Cardiac muscle cell (in vitro differentiated cells and primary cell): Measurements from ENCODE around the gene ASB18. TPM values are rescaled to one million over a fixed set of nuclear protein-coding genes. Genes with fewer than 3 reads are reported as not detected.

Experiments used
- DNase-seq, 2 donors: peaks; one replicate each; pipeline versions ENCODE4 v3.0.0 to v3.0.0-alpha.2; 2010 to 2017; ENCODE audit warnings: low read depth in 1 of 2, low spot score in 1 of 2
- H3K27ac ChIP-seq: fragments of 200-600 bp; sonication (generic); 2 replicates; pipeline ENCODE4 v1.5.1; 2016
- H3K27me3 ChIP-seq: fragments of 200-600 bp; sonication (generic); 2 replicates; pipeline ENCODE4 v1.6.0; 2016; ENCODE audit warnings: control low read depth
- H3K36me3 ChIP-seq: fragments of 200-600 bp; sonication (generic); 2 replicates; pipeline ENCODE4 v1.5.1; 2016; ENCODE audit warnings: control low read depth
- H3K4me1 ChIP-seq: fragments of 200-600 bp; sonication (generic); 2 replicates; pipeline ENCODE4 v1.8.1; 2017; ENCODE audit warnings: low read depth, mild to moderate bottlenecking, mixed run types
- H3K4me3 ChIP-seq: fragments of 200-600 bp; sonication (generic); 2 replicates; pipeline ENCODE4 v1.5.1; 2016; ENCODE audit warnings: mild to moderate bottlenecking
- H3K9me3 ChIP-seq: fragments of 200-600 bp; sonication (generic); 2 replicates; pipeline ENCODE4 v1.5.1; 2017; ENCODE audit warnings: low read depth, mild to moderate bottlenecking, control low read depth
- polyA plus RNA-seq: library from polyadenylated mRNA; unstranded; fragments of >200 nt; fragmentation: Nextera tagmentation; extraction: Ambion mirVana; gene quantifications from 2 replicates; pipeline ENCODE4 v1.2.1, GENCODE V29; 2016
- total RNA-seq: library from RNA; depleted of rRNA; stranded (reverse); fragments of >200 nt; gene quantifications from 2 replicates; pipeline ENCODE4 v1.2.3, GENCODE V29; 2016
- TF ChIP-seq, protein P1 (sequence below): IDR thresholded peaks from 2 replicates; pipeline ENCODE4 v1.5.1; 2012; ENCODE audit warnings: low read depth, mild to moderate bottlenecking, low read length

The ASB18 gene
- total and polyA plus RNA-seq, 2 experiments from 2014 or later, result 0.70 TPM; not detected in 1

DNA sequence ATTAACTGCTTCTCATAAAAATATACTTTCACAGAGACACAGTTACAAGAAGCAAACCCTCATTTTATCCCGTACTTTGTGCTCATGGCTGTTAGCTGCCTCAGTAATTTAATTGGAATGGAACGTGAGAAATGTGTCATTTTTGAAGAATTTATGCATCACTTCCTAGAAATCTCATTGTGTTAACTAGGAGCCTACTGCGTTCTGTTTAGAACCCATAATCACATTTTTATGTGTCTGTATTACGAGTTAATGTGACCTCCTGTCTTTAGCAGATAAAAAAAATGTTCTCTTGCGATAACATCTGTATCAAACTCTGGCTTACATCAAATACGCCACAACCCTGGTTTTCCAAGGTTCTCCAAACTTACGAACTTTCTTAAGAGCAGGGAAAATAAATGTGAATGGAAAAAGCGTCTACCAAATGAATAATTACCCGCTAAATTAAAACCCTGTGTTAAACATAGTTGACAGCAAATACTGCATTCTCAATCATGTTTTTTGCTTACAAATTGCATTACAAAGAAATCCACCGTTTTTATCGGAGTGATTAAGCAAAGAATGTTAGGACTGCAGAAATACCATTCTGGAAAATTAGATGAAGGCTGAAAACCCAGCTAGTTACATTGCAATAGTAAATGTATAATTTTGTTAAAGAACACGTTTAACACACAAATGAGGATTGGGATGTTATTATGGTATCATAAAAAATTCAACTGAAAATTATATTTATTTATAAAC is 84.0 kb downstream of the ASB18 start:
- peaks cover 74% of the 10 kb centered on the region for H3K27me3 ChIP-seq
- no peaks in the 10 kb centered on the region for H3K36me3 ChIP-seq
- TF ChIP-seq, protein P1, sequence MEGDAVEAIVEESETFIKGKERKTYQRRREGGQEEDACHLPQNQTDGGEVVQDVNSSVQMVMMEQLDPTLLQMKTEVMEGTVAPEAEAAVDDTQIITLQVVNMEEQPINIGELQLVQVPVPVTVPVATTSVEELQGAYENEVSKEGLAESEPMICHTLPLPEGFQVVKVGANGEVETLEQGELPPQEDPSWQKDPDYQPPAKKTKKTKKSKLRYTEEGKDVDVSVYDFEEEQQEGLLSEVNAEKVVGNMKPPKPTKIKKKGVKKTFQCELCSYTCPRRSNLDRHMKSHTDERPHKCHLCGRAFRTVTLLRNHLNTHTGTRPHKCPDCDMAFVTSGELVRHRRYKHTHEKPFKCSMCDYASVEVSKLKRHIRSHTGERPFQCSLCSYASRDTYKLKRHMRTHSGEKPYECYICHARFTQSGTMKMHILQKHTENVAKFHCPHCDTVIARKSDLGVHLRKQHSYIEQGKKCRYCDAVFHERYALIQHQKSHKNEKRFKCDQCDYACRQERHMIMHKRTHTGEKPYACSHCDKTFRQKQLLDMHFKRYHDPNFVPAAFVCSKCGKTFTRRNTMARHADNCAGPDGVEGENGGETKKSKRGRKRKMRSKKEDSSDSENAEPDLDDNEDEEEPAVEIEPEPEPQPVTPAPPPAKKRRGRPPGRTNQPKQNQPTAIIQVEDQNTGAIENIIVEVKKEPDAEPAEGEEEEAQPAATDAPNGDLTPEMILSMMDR, result no peak
- H3K4me3 ChIP-seq, result no peak overlapping the region
- H3K9me3 ChIP-seq, result no peaks in the 10 kb centered on the region
- no peak overlapping the region for H3K27ac ChIP-seq
- DNase-seq, result peak in 1 of 2 donors; percentile 67
- no peaks in the 10 kb centered on the region for H3K4me1 ChIP-seq

DNA sequence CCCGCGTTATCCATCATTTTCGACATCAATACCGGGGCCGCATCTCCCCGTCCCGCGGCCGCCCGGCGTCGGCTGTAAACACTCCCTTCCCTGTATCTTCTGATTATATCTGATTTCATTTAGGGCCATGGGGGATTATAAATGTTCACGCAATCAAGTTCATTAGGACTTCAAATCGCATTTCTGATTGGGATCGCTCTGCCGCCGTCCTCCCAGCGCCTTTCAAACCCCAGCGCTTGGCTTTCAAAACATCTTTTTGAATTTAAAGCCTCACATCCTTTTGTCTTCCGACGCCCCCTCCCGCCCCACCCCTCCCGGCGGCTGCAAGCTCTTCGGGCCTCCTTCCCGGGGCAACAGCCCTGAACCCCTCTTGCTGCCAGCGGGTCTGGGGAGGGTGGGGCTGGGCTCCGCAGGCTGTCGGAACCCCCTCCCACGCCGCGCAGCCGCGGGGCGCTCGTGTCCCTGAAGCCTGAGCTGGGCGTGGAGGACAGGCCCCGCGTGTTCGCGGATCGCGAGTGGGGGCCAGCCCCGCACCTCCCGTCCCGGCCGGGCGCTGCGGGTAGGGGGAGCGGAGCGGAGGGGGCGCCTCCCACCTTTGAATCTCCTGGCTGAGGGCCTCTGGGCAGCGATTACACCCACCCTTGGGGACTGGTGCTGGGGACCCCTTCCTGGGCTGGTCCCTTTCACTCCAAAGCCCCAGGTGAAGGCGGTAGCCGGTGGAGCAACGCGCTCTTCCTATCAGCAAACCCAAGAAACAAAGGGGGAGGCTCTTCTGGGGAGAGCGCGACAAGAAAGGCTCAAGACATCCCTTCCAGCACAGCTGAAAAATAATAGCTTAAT is 84.8 kb downstream of the ASB18 start:
- no peak overlapping the region for H3K27ac ChIP-seq
- DNase-seq, result no peak

DNA sequence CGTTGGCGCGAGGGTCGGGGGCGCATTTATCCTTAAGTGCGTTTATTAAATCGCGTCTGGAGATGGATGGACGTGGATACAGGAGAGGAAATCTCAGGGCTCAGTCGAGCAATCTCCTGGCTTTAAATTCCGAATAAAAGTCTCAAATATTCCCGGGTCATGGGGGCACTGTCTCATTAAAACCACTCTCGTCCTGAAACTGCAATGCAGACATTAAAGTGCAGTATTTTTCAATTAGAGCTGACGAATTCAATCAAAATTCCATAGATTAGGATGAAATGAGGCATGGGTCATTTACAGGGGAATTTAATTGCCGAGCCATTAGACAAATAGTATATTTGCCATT is 85.3 kb downstream of the ASB18 start:
- Histone ChIP-seq H3K4me3 (peak overlapping the region; percentile 22), H3K4me1 (no peaks in the 10 kb centered on the region), H3K9me3 (no peaks in the 10 kb centered on the region), H3K36me3 (no peaks in the 10 kb centered on the region), H3K27me3 (peaks cover 88% of the 10 kb centered on the region), H3K27ac (no peak overlapping the region)
- TF ChIP-seq, protein P1, result no peak
- no peak for DNase-seq

More for the DNA sequence above, 84.8 kb downstream of the ASB18 start:
- TF ChIP-seq, protein P1, result no peak
- no peaks in the 10 kb centered on the region for H3K36me3 ChIP-seq
- no peaks in the 10 kb centered on the region for H3K4me1 ChIP-seq
- peak overlapping the region; percentile 5 for H3K4me3 ChIP-seq
- H3K27me3 ChIP-seq, result peaks cover 82% of the 10 kb centered on the region
- H3K9me3 ChIP-seq, result no peaks in the 10 kb centered on the region

DNA sequence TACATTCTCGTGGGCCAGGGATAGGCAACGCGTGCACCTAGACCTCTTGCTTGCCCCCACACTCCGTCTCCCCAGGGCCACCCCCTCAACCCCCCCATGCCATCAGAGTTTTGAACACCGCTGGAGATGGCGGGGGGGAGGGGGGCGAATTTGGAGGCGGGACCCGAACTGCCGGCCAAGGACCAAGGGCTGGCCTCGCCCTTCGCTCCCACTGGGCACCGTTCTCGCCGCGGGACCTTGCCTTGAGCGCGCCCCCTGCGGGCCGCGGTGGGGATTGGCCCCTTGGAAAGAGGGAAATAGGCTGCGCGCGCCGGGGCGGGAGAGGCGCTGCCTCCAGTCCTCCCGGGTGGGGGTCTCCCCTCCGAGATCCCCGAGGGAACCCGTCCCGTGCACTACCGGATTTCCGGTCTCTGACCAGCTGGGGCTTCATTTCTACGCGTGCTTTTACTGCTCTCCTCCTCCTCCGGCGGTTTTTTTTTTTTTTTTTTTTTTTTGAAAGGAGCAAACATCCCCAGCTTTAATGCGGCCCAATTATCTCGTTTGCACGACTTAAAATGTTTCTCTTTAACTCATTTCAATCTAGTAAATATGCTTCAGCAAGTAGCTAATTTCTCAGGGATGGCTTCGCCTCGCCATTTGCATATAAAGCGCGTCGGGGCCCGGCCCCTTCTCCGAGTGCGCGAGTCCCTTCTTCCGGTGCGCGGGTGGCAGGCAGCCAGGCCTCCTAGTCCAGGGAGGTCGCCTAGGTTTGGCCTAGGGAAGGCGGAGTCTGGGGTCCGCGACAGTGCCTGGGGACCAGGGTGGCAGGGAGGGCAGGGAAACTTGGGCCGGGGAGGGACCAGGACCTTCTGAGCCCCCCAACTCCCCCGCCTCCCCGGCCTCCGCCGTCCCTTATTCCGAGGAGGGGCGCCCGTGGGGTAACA is 86.0 kb downstream of the ASB18 start:
- no peaks in the 10 kb centered on the region for H3K9me3 ChIP-seq
- TF ChIP-seq, protein P1, result peak; percentile 88
- DNase-seq, result peak; percentile 74 to 79
- peak overlapping the region; percentile 22 for H3K4me3 ChIP-seq
- H3K36me3 ChIP-seq, result no peaks in the 10 kb centered on the region
- peaks cover 92% of the 10 kb centered on the region for H3K27me3 ChIP-seq
- H3K27ac ChIP-seq, result no peak overlapping the region
- H3K4me1 ChIP-seq, result no peaks in the 10 kb centered on the region

DNA sequence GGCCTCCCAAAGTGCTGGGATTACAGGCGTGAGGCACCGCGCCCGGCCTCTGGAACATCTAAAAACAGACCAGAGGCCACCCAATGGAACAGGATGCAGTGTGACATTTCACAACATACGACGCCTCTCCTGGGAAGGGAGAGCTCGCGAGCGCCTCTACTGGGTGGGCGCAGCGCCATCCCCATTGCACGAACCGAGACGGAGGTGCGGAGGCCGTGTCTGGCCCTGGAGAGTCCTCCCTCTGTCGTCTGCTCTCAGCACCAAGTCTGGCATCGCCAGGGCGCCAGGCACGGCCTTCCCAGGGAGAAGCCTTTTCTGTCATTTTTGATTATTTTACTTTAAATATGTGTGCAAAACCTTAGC is 86.6 kb downstream of the ASB18 start:
- no peaks in the 10 kb centered on the region for H3K4me1 ChIP-seq
- no peaks in the 10 kb centered on the region for H3K36me3 ChIP-seq
- peak; percentile 51 to 62 for DNase-seq
- peaks cover 96% of the 10 kb centered on the region for H3K27me3 ChIP-seq
- no peaks in the 10 kb centered on the region for H3K9me3 ChIP-seq
- no peak overlapping the region for H3K4me3 ChIP-seq
- no peak overlapping the region for H3K27ac ChIP-seq
- TF ChIP-seq, protein P1, result no peak
